Right lobe of liver (tissue), 6 donors: Measurements from ENCODE around the gene PPP2R5C. TPM values are rescaled to one million over a fixed set of nuclear protein-coding genes. Genes with fewer than 3 reads are reported as not detected.

Experiments used
- ATAC-seq, 4 donors: fragments of 200-7000 bp; cut with Tn5 transposase; one replicate each; pipeline ENCODE4 v1.9.1; 2020; ENCODE audit warnings: mild to moderate bottlenecking in 4 of 4, moderate library complexity in 4 of 4
- DNase-seq, 3 donors: peaks; one replicate each; pipeline ENCODE4 v3.0.0-alpha.2; 2020
- H3K27ac ChIP-seq, 3 donors: fragments of 200-600 bp; one replicate each; pipeline ENCODE4 v1.8.0; 2022
- H3K27me3 ChIP-seq, 2 donors: fragments of 200-600 bp; one replicate each; pipeline ENCODE4 v1.8.0; 2022
- H3K36me3 ChIP-seq, 4 donors: fragments of 200-600 bp; sonication (generic) in 1 of 4; one replicate each; pipeline versions ENCODE4 v1.5.1 to v1.8.0; 2017 to 2022; ENCODE audit warnings: control low read depth in 1 of 4
- H3K4me1 ChIP-seq, 4 donors: fragments of 200-600 bp; sonication (generic) in 1 of 4; one replicate each; pipeline versions ENCODE4 v1.5.1 to v1.8.0; 2017 to 2022; ENCODE audit warnings: control low read depth in 1 of 4
- H3K4me3 ChIP-seq, 3 donors: fragments of 200-600 bp; one replicate each; pipeline ENCODE4 v1.8.0; 2022
- H3K9me3 ChIP-seq, 4 donors: fragments of 200-600 bp; sonication (generic) in 1 of 4; one replicate each; pipeline versions ENCODE4 v1.5.1 to v1.8.0; 2017 to 2022; ENCODE audit warnings: control low read depth in 1 of 4
- POLR2A ChIP-seq: fragments of 450-650 bp; IDR thresholded peaks from one replicate; pipeline ENCODE4 v1.6.1; 2017; ENCODE audit warnings: antibody characterized with exemption, mild to moderate bottlenecking
- WGBS: methylation state at CpG from one replicate; pipeline ENCODE4 v1.1.6; 2018; ENCODE audit warnings: low coverage, low lambda C conversion rate; ENCODE audit not compliant: insufficient coverage; ENCODE audit errors: missing lambda C conversion rate; 5-methylcytosine and 5-hydroxymethylcytosine counted together
- intact Hi-C, 2 donors: fragments of 100-400 bp; cut with DNase I; formaldehyde crosslinking; loops; one replicate each; pipeline versions ENCODE4 v1.11.2 to v1.14.1; 2022
- total RNA-seq, 6 experiments: library from RNA; depleted of rRNA in 2 of 6; stranded (reverse); fragments of >200 nt in 2 of 6; fragmentation: NEBNext Ultra II Directional in 3 of 6; extraction: Animal tissue kit (Norgen Biotek cat#: 25700) in 3 of 6; gene quantifications; one replicate each; pipeline versions ENCODE4 v1.1.0 to v1.2.4, GENCODE V29; 2016 to 2023
- TF ChIP-seq, protein P1 (sequence below), 4 donors: fragments of 200-600 bp in 3 of 4; fragments of 450-650 bp in 1 of 4; IDR thresholded peaks; one replicate each; pipeline versions ENCODE4 v1.5.1 to v1.8.0; 2016 to 2022; ENCODE audit warnings: antibody characterized with exemption in 4 of 4, mild to moderate bottlenecking in 2 of 4
- donor health status: DM: no; HTN: yes; CAD: no.
- donor health status: DM: no; HTN: no; CAD: no.
- donor health status: DM: no; HTN: no; CAD: no.
- donor health status: DM: no; HTN: yes; CAD: no.
- donor health status: DM: no; HTN: yes; CAD: no.

The PPP2R5C gene
- total RNA-seq, 6 experiments from 2014 or later = 44.9 to 74.5 (median 55.3) TPM

DNA sequence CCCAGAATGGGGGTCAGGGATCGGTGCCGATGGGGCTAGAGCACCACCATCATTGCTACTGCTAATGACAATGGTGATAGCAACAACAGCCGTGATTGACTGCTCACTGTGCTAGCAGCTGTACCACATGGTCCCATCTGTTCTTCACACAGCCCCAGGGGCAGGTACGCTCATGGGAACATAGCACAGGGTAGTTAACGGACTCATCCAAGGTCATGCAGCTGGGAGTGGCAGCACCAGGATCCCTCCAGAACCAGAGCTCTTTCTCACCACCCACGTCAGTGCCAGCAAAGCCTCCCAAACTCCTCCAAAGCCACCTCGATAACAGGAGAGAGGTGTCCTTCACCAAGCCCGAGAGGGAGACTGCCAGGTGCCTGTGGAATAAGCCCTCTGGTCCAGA is 191.6 kb downstream of the PPP2R5C start:
- intact Hi-C loops = no loop called here

DNA sequence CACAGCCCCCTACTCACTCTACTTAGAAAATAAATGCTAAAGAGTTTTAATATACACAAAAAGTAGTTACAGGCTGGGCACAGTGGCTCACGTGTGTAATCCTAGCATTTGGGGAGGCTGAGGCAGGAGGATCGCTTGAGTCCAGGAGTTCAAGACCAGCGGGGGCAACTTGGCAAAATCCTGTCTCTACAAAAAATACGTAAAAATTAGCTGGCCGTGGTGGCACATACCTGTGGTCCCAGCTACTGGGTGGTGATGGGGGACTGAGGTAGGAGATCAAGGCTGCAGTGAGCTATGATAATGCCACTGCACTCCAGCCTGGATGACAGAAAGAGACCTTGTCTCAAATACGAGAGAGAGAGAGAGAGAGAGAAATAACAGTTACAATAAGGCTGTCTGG is 193.0 kb downstream of the PPP2R5C start:
- intact Hi-C loops = no loop called here
- no peaks in the 10 kb centered on the region for H3K9me3 ChIP-seq
- no peak for ATAC-seq
- no peak for TF ChIP-seq POLR2A
- TF ChIP-seq, protein P1, sequence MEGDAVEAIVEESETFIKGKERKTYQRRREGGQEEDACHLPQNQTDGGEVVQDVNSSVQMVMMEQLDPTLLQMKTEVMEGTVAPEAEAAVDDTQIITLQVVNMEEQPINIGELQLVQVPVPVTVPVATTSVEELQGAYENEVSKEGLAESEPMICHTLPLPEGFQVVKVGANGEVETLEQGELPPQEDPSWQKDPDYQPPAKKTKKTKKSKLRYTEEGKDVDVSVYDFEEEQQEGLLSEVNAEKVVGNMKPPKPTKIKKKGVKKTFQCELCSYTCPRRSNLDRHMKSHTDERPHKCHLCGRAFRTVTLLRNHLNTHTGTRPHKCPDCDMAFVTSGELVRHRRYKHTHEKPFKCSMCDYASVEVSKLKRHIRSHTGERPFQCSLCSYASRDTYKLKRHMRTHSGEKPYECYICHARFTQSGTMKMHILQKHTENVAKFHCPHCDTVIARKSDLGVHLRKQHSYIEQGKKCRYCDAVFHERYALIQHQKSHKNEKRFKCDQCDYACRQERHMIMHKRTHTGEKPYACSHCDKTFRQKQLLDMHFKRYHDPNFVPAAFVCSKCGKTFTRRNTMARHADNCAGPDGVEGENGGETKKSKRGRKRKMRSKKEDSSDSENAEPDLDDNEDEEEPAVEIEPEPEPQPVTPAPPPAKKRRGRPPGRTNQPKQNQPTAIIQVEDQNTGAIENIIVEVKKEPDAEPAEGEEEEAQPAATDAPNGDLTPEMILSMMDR (IDR thresholded peaks at IDR 0.05) = no peak
- no peak overlapping the region for H3K4me3 ChIP-seq
- H3K4me1 ChIP-seq = peaks cover 0 to under 1% (median 0%) of the 10 kb centered on the region in 4 donors
- H3K36me3 ChIP-seq = no peaks in the 10 kb centered on the region
- no peak overlapping the region for H3K27ac ChIP-seq
- peak in 1 of 3 donors; percentile 23 for DNase-seq
- no peaks in the 10 kb centered on the region for H3K27me3 ChIP-seq
- 92% methylated on average over 4 of the region's 6 CpGs for WGBS

More for the DNA sequence above, 191.6 kb downstream of the PPP2R5C start:
- Histone ChIP-seq H3K27ac (no peak overlapping the region), H3K9me3 (no peaks in the 10 kb centered on the region), H3K27me3 (no peaks in the 10 kb centered on the region), H3K4me1 (peaks cover 0 to 9% (median 0%) of the 10 kb centered on the region in 4 donors), H3K4me3 (no peak overlapping the region), H3K36me3 (no peaks in the 10 kb centered on the region)
- DNase-seq (peak in 1 of 3 donors; percentile 35), ATAC-seq (no peak)
- TF ChIP-seq POLR2A = no peak
- TF ChIP-seq, protein P1 (IDR thresholded peaks at IDR 0.05) = no peak
- 82% methylated on average over 4 of the region's 8 CpGs for WGBS

DNA sequence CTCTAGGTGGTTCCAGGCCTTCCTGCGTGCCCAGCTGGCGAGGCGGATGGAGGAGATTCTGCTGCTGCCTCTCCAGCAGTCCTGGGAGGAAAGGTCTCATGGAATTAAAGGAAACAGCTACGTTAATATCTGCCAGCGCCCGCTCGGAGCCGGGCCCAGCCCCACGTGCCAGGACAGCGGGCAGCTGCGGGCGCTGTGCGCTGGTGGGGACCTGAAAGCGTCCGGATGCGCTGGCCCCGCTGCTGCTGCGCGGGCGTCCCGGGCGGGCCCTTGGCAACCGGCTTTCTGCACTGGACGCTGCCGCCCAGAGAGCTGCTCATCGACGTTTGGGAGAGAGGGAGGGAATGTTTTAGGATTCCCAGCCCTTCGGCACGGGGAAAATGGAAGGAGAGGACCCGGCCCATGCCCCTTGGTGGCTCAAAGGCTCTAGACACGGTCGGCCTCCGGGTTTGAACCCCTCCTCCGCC is 194.2 kb downstream of the PPP2R5C start:
- Histone ChIP-seq H3K9me3 (no peaks in the 10 kb centered on the region), H3K27me3 (no peaks in the 10 kb centered on the region)
- 90% methylated on average over 7 of the region's 34 CpGs for WGBS

DNA sequence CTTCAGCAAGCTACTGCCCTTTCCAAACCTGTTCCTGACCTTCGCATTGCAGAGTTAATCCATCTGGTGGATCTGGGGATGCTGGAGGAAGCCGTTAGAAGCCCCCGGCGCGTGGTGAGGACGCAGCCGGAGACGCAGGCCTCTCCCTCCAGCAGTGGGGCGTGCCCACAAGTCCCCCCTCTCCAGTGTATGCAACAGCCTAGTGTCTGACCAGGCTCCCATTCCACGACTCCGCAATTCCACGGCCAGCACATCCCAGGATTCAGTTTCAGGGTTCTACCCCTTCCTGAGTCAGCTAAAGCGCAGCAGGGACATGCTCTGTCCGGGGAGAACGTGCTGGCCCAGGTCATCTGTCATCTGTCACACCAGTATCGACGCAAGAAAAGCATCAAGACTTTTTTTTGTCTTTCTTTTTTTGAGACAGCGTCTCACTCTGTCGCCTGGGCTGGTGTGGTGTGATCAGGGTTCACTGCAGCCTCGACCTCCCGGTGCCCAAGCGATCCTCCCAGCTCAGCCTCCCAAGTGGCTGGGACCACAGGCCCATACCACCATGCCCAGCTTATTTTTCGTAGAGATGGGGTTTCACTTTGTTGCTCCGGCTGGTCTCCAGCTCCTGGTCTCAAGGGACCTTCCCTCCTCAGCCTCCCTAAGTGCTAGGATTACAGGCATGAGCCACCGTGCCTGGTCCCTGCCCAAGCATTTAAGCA is 194.8 kb downstream of the PPP2R5C start:
- Histone ChIP-seq H3K27ac (no peak overlapping the region), H3K4me1 (no peaks in the 10 kb centered on the region), H3K36me3 (no peaks in the 10 kb centered on the region), H3K9me3 (no peaks in the 10 kb centered on the region), H3K27me3 (no peaks in the 10 kb centered on the region), H3K4me3 (no peak overlapping the region)
- ATAC-seq (no peak), DNase-seq (peak in 1 of 3 donors; percentile 35)
- no peak for TF ChIP-seq POLR2A
- TF ChIP-seq, protein P1 (IDR thresholded peaks at IDR 0.05) = no peak
- 67% methylated on average over 4 of the region's 25 CpGs for WGBS
- intact Hi-C loops = no loop called here

More for the DNA sequence above, 194.2 kb downstream of the PPP2R5C start:
- no peak for TF ChIP-seq POLR2A
- TF ChIP-seq, protein P1 (IDR thresholded peaks at IDR 0.05) = no peak
- no peaks in the 10 kb centered on the region for H3K4me1 ChIP-seq
- no peaks in the 10 kb centered on the region for H3K36me3 ChIP-seq
- no peak overlapping the region for H3K4me3 ChIP-seq
- no peak for DNase-seq
- H3K27ac ChIP-seq = no peak overlapping the region
- ATAC-seq = peak in 1 of 4 donors; percentile 22
- intact Hi-C loops = no loop called here
